Upper lobe of left lung (tissue), 4 donors: Measurements from ENCODE around the gene LHX3.

ENCODE experiments used
- EP300 ChIP-seq, 4 donors: sonication (generic); formaldehyde crosslinking; IDR thresholded peaks; one replicate each; pipeline ENCODE4 v1.5.1; 2017; ENCODE audit warnings: antibody characterized with exemption in 4 of 4, control low read depth in 2 of 4
- POLR2A ChIP-seq, 4 donors: fragments of 450-650 bp; IDR thresholded peaks; one replicate each; pipeline ENCODE4 v1.5.1; 2016 to 2017; ENCODE audit warnings: antibody characterized with exemption in 4 of 4, mild to moderate bottlenecking in 2 of 4
- TF ChIP-seq, protein P1 (sequence below), 6 experiments: fragments of 450-650 bp in 4 of 6; fragments of 200-600 bp in 2 of 6; sonication (generic) in 2 of 6; IDR thresholded peaks; one replicate each; pipeline ENCODE4 v1.5.1; 2016 to 2019; ENCODE audit warnings: antibody characterized with exemption in 6 of 6

DNA sequence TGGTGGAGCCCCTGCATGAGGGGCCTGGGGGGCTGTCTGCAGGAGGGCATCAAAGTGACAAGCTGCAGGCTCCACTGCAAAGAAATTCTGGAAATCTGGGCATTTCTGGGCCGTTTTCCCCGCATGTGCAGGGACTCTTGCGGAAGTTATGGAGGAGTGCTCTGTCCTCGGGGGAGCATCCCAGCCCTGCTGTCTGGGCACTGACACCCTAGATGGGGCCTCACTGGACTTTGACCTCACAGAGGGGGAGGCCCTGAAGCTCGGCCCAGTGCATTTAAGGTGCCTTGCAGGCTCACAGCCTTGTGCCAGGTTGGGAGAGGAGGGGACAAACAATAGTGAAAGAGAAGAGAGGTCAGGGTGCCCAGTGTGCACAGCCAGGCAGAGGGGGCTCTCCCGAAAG is 35.4 kb downstream of the LHX3 start:
- TF ChIP-seq, protein P1, sequence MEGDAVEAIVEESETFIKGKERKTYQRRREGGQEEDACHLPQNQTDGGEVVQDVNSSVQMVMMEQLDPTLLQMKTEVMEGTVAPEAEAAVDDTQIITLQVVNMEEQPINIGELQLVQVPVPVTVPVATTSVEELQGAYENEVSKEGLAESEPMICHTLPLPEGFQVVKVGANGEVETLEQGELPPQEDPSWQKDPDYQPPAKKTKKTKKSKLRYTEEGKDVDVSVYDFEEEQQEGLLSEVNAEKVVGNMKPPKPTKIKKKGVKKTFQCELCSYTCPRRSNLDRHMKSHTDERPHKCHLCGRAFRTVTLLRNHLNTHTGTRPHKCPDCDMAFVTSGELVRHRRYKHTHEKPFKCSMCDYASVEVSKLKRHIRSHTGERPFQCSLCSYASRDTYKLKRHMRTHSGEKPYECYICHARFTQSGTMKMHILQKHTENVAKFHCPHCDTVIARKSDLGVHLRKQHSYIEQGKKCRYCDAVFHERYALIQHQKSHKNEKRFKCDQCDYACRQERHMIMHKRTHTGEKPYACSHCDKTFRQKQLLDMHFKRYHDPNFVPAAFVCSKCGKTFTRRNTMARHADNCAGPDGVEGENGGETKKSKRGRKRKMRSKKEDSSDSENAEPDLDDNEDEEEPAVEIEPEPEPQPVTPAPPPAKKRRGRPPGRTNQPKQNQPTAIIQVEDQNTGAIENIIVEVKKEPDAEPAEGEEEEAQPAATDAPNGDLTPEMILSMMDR (IDR thresholded peaks at IDR 0.05), result no peak
- TF ChIP-seq EP300 (IDR thresholded peaks at IDR 0.05) (no peak), POLR2A (IDR thresholded peaks at IDR 0.05) (no peak)
